ENCODE data around the gene HNRNPDL.
"Not testable (repeated sequence)": the region's sequence is repeated elsewhere in the genome, so short reads cannot be mapped to it uniquely, and the experiment has no call there.

The HNRNPDL gene

GRCh38 chr4:82430193-82430963, at the start of gene HNRNPDL, which contains the start of gene ENOPH1:
Gene HNRNPDL, minus strand, starts transcription at chr4:82430462. Its CDS starts 772 bp downstream, at chr4:82429690.
Gene ENOPH1, plus strand, starts transcription at chr4:82430590. Its CDS starts 240 bp downstream, at chr4:82430830.
- DNase-seq: peak; percentile 100

- DNase-seq: no peak
These were observed 49.3 kb upstream of the HNRNPDL start for GRCh38 chr4:82479562-82479961.

GRCh38 chr4:82477469-82477868, 47.2 kb upstream of the HNRNPDL start:
- DNase-seq: not testable (repeated sequence)

GRCh38 chr4:82475931-82476330, 45.7 kb upstream of the HNRNPDL start:
- not testable (repeated sequence) for DNase-seq

GRCh38 chr4:82473621-82474164, 43.4 kb upstream of the HNRNPDL start:
- DNase-seq: no peak

GRCh38 chr4:82473080-82473479, 42.8 kb upstream of the HNRNPDL start:
- DNase-seq: not testable (repeated sequence)

GRCh38 chr4:82469791-82470345, 39.6 kb upstream of the HNRNPDL start:
- no peak for DNase-seq

- no peak for DNase-seq
These were observed 37.2 kb upstream of the HNRNPDL start for GRCh38 chr4:82467471-82467870.

- DNase-seq: no peak
These were observed 33.0 kb upstream of the HNRNPDL start for GRCh38 chr4:82463221-82463620.

- DNase-seq: peak; percentile 92
These were observed 32.2 kb upstream of the HNRNPDL start for GRCh38 chr4:82462415-82462831.

- no peak for DNase-seq
These were observed 31.4 kb upstream of the HNRNPDL start for GRCh38 chr4:82461710-82462109.

GRCh38 chr4:82458729-82459128, 28.5 kb upstream of the HNRNPDL start:
- no peak for DNase-seq

- no peak for DNase-seq
These were observed 27.0 kb upstream of the HNRNPDL start for GRCh38 chr4:82457266-82457665.

- DNase-seq: no peak
These were observed 21.8 kb upstream of the HNRNPDL start for GRCh38 chr4:82452026-82452425.

- no peak for DNase-seq
These were observed 20.9 kb upstream of the HNRNPDL start for GRCh38 chr4:82450966-82451755.

GRCh38 chr4:82447886-82448285, 17.6 kb upstream of the HNRNPDL start:
- DNase-seq: no peak

- DNase-seq: no peak
These were observed 8.8 kb upstream of the HNRNPDL start for GRCh38 chr4:82439088-82439487.

GRCh38 chr4:82437285-82438005, 7.2 kb upstream of the HNRNPDL start:
- no peak for DNase-seq

- DNase-seq: no peak
These were observed 6.5 kb upstream of the HNRNPDL start for GRCh38 chr4:82436780-82437179.

- no peak for DNase-seq
These were observed 5.9 kb upstream of the HNRNPDL start for GRCh38 chr4:82436130-82436529.

- DNase-seq: no peak
These were observed 4.7 kb upstream of the HNRNPDL start for GRCh38 chr4:82434949-82435348.

GRCh38 chr4:82433791-82434190, 3.5 kb upstream of the HNRNPDL start:
- DNase-seq: no peak

- DNase-seq: no peak
These were observed 2.3 kb upstream of the HNRNPDL start for GRCh38 chr4:82432596-82432995.

Measured in activated CD4-positive, alpha-beta T cell treated with anti-CD3 and anti-CD28 coated beads for 48 hours (primary cell).